Retina (tissue), 1 donor: ENCODE measurements around the gene ISY1.
"Not testable (repeated sequence)": the region's sequence is repeated elsewhere in the genome, so short reads cannot be mapped to it uniquely, and the experiment has no call there.

ENCODE experiments used
- DNase-seq: peaks from one replicate; pipeline ENCODE4 v3.0.0-alpha.2; 2016

ISY1 gene

DNA sequence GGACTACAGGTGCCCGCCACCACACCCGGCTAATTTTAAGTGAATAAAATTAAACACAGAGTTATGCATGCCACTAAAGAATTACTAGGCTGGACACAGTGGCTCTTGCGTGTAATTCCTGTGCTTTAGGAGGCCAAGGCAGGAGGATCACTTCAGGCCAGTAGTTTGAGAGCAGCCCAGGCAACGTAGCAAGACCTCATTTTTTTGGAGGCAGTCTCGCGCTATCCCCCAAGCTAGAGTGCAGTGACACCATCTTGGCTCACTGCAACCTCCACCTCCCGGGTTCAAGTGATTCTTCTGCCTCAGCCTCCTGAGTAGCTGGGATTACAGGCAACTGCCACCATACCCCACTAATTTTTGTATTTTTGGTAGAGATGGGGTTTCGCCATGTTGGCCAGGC is 4.7 kb upstream of the ISY1 start:
- not testable (repeated sequence) for DNase-seq

DNA sequence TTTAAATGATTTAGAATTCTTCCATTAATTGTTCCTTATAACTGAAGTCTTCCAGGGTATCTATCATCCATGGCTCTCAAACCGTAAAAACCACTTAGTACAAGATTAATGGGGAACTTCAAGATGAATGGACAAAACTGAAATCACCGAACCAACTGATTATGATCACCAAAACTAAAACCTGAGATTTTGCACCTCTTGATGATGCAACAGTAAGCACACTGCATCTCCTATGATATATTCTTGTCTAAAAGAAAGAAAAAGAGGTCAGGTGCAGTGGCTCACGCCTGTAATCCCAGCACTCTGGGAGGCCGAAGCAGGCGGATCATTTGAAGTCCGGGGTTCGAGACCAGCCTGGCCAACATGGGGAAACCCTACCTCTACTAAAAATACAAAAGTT is 3.6 kb upstream of the ISY1 start:
- no peak for DNase-seq

DNA sequence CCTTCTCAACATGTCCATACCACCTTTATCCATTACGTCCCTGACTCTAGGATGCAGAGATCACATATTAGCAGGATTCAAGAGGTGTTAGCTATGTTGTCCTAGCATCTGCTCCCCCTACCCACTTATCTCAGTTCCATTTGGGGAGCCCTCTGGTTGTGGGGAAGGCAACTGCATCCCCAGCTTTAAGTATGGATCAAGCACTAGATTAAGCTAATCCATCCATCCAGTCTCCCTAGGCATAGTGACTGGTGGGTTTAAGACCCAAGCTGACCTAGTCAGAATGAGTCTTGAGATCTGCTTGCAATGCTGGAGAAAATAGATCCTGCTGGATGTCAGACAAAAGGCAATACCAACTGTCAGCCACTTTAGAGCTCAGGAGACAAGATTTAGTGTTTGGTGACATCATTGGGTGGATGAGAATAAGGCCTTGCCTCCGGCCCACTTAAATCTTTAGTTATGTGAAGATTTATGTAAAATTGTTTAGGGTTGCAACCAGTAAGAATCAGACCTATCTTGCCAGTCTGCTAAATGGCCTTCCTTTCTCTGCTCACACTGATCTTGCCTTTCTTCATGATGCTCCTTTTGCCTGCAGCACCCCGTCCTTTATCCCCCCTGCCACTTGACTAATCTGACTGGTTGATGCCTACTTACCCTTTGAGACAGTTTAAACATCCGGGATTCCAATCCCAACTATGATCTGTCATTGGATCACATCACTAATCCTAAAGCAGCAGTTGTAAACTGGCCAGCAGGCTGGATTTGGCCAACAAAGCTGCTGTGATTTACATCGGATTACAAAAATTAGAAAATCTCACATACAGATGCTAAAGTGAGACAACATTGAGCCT is 2.1 kb upstream of the ISY1 start:
- DNase-seq = no peak

DNA sequence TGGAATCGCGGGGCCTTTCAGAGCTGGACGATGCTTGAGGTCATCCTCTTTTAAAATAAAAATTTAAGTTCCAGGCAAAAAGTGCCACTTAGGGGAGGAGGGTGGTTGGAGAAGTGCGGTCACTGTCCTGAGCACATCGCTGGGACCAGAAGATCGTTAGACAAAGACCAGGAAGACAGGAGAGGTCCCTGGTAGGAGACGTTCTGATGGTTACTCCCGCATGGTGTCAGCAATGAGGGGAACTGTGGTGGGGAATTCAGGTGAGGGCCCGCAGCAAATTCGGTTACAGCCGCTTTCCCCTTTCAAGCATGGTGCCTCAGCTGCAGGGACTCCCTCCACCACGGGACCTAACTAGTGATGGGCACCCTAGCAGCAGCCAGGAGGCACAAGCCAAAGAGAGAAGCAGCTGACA is 1.0 kb upstream of the ISY1 start:
- DNase-seq = no peak

DNA sequence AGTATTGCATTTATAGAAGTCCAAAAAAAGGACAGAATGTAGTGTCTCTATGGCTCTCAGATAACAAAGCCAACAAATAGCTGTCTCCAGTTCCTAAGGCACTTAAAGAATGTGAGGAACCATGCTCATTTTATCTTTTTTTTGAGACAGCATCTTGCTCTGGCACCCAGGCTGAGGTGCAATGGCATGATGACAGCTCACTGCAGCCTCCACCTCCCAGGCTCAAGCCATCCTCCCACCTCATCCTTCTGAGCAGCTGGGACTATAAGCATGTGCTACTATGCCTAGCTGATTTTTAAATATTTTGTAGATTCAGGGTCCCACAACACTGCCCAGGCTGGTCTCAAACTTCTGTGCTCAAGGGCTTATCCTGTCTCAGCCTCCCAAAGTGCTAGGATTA is 16.1 kb downstream of the ISY1 start:
- no peak for DNase-seq

DNA sequence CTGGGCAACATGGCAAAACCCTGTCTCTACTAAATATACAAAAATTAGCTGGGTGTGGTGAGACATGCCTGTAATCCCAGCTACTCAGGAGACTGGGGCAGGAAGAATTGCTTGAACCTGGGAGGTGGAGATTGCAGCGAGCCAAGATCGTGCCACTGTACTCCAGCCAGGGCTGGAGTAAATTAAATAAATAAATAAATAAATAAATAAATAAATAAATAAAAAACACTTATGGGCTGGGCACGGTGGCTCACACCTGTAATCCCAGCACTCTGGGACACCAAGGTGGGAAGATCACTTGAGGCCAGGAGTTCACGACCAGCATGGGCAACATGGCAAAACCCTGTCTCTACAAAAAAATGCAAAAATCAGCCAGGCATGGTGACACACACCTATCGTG is 19.9 kb downstream of the ISY1 start:
- DNase-seq = not testable (repeated sequence)

DNA sequence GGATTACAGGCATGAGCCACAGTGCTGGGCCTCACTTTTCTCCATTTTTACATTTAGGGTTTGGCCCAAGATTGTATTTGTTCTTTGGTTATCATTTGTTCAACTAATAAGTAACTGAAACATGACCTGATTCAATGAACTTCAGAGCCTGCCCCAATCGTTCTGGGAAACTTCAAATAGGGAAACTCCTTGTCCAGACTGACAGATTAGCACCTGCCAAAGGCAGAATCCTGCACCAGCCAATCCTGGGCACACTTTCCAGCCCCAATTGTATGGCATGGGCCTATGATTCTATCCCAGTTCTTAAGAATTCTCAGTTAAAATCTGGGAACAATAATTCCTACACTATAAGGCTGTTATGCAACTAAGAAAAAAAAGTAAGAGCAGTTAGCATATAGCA is 21.0 kb downstream of the ISY1 start:
- DNase-seq = no peak

DNA sequence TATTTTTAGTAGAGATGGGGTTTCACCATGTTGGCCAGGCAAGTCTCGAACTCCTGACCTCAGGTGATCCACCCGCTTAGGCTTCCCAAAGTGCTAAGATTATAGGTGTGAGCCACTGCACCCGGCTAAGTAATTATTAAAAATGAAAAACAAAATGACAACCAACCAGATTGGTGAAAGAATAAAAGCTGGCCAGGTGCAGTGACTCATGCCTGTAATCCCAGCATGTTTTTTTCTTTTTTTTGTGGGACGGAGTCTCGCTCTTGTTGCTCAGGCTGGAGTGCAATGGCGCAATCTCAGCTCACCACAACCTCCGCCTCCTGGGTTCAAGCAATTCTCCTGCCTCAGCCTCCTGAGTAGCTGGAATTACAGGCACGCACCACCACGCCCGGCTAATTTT is 24.6 kb downstream of the ISY1 start:
- DNase-seq = not testable (repeated sequence)

DNA sequence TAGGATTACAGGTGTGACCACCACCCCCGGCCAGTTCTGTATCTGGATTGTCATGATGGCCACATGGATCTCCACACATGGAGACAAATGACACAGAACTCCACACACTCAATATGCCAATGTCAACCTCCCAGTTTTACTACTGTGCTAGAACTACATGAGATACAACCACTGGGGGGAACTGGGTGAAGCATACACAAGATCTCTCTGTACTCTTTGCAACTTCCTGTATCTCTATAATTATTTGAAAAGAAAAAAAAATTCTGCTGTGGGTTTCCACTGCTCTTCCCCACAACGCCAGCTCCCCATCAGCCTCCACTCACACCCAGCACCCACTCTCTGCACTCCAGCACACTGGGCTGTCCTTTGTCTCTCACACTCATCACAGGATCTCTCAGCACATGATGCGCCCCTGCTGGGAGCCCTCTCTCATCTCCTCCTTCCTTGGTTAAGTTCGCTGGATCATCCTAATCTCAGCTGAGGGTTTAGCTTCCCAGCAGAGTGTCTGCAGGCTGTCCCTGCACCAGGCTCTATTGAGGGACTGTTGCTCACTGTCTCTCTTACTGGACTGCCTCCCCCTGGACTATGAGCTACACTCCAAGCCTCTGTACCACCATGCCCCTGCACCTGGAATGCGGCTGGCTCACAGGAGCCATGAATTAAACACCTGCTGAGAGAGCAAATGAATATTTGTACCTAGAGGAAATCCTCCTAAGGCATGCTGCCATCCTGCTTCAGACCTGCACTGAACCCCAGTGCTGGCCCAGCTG is 28.6 kb downstream of the ISY1 start:
- DNase-seq = no peak

DNA sequence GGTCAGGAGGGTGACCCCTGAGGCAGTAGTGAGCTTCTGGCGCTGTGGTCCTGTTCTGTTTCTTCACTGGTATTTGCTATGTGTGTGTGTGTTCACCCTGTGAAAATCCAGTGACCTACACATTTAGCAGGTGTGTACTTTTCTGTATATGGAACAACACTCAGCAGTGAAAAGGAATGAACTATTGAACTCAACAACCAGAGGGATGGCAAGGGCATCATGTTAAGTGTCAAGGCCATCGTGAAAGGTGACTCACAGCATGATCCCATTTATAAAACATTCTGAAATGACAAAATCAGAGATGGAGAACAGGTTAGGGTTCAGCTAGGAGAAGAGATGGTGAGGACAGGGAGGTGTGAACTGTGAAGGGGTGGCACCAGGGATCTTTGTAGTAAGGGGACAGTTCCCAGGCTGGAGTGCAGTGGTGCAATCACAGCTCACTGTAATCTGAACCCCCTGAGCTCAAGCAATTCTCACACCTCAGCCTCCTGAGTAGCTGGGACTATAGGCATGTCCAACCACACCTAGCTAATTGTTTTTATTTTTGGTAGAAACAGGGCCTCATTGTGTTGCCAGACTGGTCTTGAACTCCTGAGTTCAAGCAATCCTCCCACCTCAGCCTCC is 29.3 kb downstream of the ISY1 start:
- DNase-seq = no peak

DNA sequence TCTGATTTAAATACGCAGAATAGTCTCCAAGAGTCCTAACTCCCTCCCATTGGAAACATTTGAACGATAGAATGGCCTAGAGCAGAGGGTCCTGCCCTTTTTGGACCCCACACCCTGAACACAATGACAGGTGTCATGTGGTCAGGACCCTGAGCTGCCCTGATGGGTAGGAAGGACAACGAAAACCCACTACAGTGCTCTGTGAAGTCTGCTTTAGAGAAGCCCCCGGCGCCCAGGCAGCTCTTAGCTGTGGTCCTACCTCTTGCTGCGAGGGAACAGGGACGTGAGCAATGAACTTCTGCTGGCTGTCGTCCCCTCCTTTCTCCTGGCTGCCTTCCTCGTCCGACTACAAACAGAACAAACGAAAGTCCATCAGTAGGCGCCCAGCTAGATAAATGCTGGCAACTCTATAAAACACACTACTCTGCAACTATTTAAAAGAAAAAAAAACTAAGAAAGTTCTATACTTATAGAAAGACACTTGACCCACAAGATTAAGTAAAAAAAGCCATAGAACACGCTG is 30.5 kb downstream of the ISY1 start:
- DNase-seq = no peak

DNA sequence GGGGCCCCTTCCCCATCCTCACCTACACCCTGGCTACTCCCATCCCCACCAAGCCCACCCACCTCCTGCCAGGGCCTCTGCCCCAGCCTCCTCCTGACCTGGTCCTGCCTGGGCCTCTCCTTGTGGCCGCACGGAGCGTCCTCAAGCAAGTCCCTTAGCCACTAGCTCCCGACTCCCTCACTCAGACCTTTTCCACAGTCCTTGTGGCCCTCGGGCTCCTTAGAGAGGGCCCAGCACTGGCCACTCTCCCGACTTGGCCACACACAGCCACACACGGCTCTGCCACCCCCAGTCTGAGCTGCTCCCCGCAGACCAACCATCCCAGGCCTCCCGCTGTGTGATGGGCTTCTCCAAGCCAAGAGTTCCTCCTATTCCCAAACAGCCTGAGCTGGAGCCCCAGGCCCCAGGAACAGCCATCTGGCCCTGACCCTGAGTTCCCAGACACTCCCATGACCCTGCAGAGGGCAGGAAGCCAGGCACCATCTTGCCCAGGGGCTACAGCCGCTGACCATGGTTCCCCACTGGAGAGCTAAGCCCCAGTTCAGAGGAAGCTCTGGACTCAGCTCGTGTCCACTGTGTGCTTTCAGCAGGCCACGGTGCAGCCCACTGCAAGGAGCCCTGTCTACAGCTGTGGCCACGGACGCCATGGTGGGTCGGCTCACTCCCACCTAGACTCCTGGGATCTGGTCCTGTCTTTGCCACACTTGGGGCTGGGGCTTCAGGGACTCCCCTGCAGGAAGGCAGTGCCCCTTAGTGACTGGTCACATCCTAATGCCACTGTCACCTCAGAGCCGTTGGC is 32.3 kb downstream of the ISY1 start:
- no peak for DNase-seq

DNA sequence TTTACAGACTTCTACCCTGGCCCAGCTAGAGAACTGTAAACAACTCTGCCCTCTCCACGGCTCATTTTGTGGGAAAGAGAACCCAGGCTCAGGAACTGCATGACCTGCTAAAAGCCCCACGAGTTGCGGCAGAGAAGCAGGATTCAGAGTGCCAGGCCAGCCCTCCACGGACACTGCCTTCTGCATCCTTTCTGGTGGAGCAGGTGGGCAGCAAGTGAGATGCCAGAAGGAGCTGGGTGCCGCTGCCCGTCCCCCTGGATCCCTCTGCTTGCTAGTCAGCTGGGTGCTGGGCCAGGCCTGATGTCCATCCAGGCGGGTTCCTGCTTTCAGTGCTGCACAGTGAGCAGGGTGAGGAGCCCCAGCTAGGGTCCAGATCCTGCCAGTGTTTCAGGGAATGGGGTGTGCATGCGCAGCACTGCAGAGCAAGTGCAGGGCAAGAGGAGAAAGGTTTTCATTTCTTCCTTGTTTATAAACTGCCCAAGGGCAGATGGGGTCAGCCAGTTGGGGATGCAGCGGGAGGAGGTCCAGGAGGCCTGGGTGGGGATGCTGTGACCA is 34.1 kb downstream of the ISY1 start:
- no peak for DNase-seq

DNA sequence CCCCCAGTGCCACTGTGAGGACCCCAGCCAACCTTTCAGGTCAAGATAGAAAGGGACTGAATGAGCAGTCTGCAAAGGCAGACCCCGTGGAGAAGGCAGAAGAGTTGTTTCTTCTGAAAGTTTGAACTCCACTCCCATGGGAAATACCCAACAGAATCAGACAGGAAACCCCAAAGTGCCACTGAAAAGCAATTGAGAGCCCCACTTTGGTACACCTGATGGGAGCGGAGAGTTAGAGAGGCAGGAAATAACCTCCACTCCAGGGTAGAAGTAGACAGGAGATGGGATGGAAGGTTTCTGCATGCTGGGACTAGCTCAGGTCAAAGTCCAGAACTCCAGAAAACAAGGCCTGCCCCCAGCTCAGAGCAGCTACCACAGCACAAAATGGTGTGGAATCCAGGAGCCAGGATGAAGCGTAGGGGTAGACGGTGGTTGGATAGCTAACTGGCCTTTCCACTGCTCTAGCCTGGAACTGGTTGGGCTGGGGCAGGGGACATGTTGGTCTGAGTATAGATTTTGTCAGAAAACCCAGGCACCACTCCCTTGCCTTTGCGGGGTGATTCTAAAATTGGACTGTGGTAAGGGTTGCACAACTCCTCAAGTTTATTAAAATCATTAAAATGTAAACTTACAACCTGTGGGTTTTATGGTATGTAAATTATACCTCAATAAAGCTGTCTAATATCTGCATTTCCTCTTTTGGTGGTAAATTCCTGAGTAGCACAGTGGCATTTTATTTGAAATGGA is 37.4 kb downstream of the ISY1 start:
- peak; percentile 16 for DNase-seq

DNA sequence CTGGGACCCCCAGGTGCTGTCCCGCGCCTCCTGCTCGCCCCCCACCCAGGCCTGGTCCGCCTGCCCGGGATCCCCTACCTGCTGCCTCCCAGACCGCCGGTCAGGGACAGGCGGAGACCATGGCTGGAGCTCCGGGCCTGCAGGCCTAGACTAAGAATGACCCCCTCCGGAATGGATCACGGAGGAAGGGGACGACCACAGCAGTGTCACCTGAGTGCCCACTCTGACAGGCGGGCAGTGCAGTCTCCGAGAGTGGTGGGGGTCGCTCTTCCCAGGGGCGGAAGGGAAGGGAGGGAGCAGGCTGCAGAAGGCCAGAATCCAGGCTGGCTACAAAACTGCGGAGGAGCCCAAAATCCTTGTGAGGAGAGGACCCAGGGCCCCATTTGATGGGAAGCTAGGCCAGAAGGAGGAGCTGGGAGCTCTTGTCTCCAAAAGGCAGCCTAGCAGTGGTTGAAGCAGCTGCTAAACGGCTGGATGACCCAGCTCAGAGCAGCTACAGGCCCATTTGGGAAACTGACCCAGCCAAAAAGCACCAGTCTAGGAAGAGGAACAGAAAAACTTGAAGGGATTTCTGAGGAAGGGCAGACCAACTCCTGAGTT is 38.4 kb downstream of the ISY1 start:
- peak; percentile 44 for DNase-seq

DNA sequence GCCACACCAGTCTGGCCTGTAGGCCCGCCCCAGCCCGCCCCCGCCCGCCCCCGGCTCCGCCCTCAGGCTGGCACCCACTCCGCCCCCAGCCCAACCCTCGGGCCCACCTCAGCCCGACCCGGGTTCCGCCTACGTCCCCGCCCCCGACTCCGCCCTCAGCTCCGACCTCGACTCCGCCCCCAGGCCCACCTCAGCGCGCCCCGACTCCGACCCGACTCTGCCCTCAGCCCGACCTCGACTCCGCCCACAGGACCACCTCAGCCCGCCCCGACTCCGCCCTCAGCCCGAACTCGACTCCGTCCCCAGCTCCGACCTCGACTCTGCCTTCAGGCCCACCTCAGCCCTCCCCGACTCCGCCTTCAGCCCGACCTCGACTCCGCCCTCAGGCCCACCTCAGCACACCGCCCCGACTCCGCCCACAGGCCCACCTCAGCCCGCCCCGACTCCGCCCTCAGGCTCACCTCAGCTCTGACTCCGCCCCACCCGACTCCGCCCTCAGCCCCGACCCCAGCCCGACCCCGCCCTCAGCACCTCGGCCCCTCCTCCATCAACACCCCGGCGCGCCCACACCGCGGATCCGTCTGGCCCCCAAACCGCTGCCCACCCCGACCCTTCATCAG is 39.0 kb downstream of the ISY1 start, which contains the start of gene RAB43:
RAB43 (minus strand) TSS at position 13 of the 620 bp plus-strand sequence. CDS start 315 bp downstream, outside the sequence.
- peak; percentile 88 for DNase-seq

DNA sequence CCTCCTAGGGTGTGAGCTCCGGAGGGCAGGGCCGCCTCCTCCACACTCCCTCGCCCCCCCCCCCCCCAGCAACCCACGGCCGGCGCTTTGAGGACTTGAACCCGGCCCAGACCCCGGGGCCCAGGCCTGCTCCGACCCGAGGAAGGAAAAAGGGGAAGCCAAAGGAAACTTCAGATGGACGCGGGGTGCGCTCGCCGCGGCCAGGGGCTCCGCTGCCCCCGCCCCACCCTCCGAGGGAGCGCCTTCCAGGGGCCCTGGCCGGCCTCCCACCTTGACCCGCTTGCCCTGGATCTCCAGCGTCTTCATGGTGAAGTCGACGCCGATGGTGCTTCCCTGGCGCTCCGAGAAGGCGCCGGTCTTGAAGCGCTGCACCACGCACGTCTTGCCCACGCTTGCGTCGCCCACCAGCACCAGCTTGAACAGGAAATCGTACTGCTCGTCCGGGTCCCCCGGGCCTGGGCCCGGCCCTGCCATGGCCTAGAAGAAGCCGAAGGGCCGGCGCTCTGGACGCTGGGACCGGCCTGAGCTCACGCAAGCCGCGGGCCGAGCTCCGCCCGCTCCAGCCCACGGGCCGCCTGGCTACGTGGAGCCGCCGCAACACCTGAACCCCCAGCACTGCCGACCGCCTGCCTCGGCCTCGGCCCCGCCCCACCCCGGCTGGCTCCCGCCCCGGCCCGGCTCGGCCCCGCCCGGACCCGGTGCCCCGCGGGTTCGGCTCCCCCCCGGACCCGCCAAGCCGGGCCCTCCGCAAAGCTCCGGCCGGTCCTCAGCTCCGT is 39.7 kb downstream of the ISY1 start:
- peak; percentile 72 for DNase-seq

DNA sequence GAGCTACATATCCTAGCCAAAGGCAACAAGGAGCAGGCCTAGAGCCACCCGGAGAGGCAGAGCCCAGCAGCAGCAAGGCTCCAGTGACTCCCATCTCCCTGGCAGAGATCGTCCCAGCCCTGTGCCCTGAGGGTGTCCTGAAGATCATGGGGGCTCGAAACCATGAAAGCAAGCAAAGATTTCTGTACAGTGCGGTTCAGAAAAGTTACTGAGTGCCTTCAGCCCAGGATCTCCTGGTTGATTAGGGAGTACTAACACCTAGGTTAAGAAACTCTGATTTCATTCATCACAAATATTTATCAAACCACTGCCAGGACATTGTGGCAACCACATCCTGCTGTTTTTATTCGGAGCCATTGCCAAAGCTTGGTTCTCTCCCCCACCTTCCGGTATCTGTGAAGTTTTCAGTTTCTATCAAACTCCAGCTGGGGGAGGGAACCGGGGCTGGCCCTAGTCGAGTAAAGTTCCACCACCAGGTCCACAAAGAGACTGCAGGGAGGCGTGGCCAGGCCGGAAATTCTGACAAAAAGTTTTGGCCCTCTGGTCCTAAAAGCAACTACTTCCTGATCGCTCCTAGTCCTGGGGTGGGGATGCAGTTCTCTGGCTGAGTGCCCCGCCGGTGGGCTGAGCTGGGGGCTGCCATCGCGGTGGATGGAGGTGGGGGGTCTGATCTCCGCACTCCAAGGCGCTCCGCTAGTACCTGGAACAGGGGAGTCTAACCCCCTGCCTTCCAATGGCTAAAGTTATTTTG is 40.4 kb downstream of the ISY1 start:
- DNase-seq = peak; percentile 47
